SIG-M5 (cell line): Measurements from ENCODE around the gene WNT5A.

Experiments used
- DNase-seq: peaks from one replicate; lab custom pipeline; 2025; lab: John Stamatoyannopoulos, UW

WNT5A gene

GRCh38 chr3:55486857-55487380, at the start of gene WNT5A:
WNT5A (minus strand) TSS chr3:55487306; CDS start chr3:55486985, 321 bp downstream.
- no peak for DNase-seq

DNA sequence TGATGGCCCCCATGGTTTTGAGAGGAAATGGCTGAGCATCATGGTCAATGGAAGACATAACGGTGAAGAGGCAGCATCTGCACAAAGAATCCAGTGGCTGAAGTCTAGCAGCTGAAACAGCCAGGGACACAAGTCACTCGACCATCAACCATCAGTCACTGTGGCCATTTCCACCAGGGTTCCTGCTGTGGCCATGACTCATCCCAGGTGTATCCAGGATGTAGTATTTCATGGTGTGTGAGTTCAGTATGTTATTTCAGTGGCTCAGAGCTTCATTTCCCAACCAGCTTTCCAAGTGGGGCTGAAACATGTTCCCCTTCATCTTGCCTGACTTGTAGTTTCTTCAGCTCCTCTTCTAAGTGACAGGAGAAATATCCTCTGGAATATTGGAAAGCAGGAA, 47.8 kb upstream of the WNT5A start:
- no peak for DNase-seq

GRCh38 chr3:55532806-55533205, 45.7 kb upstream of the WNT5A start:
- DNase-seq = no peak

- no peak for DNase-seq
Observed at GRCh38 chr3:55531321-55531720, 44.2 kb upstream of the WNT5A start.

DNA sequence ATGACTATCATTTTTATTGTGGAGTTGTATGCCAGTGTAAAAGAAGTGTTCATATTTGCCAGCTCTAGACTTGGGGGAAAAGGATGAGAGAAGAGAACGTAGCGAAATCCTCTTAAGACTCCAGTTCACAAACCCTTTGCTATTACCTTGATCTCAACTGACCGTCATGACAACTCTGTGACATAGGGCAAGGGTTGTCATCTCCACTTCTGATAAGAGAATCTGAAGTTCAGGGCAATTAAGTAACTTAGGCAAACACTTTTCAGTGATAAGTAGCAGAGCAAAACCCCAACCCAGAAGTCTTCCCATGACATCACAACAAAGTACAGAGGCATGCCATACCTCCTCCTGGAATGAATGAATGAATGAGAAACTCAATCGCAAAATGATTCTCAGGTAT, 40.3 kb upstream of the WNT5A start:
- no peak for DNase-seq

- DNase-seq = no peak
Observed at GRCh38 chr3:55526332-55527030, 39.4 kb upstream of the WNT5A start.

GRCh38 chr3:55525436-55525835, 38.3 kb upstream of the WNT5A start:
- no peak for DNase-seq

DNA sequence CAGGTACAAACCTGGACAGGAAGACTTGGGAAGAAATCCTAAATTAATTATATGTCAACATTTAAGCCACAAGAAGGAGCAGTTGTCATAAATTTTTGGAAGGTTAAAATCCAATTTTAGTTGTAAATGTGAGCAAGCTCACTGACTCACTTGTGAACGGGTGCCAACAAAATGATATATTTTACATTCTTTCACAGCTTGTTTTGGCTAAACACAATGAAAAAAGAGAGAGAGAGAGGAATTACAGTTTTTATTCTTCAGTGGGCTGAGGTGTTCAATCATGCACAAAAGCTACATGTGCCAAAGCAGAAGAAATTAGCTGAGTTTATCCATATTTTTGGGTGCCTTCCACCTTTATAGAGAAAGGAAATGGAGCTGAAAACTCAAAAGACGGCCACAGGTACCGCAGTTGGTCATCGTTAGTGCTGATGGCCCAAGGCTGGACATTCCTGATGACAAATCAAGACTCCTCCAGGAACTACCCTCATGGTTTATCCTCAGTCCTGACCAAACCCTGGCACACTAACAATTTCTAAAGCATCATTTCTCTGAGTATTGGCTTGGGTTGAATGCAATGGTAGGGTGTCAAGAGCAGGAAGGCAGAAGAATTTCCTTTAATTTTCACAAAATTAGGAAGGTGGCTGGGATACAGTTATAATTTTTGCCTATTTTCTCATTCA, 37.6 kb upstream of the WNT5A start:
- no peak for DNase-seq

GRCh38 chr3:55523471-55523870, 36.4 kb upstream of the WNT5A start:
- DNase-seq = no peak

- DNase-seq = no peak
Observed at GRCh38 chr3:55521738-55522421, 34.8 kb upstream of the WNT5A start.

DNA sequence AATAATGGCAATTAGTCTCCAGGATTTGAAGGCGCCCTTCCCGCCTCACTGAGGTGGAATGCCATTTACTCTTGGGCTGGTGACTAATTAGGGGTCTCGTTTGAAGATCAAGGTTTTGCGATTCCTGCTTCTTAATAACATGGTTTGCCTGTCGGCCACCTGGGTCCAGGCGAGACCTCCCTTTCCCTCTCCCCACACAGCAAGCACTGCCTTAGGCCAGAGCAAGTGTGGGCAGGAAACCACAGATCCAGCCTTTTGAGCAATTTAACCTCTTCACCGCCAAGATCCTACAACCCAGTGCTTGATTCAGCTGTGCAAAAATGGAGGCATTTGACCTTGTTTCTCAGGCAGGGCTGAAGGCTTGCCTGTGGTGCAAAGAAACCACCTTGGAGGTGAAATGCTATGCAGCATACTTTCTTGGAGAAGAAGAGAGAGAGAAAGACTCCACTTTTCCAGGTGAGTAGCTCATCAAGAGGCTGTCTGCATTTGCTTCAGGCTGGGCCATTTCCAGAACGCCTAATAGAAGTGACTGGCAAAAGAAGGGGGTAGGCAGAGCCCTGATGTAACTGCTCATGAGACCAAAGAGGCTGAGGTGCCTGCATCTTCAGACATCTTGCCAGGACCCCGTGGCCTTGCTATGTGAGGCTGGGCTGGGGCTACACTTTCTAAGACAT, 34.1 kb upstream of the WNT5A start:
- no peak for DNase-seq

GRCh38 chr3:55519019-55519418, 31.9 kb upstream of the WNT5A start:
- no peak for DNase-seq

- no peak for DNase-seq
Observed at GRCh38 chr3:55518451-55518850, 31.3 kb upstream of the WNT5A start.

DNA sequence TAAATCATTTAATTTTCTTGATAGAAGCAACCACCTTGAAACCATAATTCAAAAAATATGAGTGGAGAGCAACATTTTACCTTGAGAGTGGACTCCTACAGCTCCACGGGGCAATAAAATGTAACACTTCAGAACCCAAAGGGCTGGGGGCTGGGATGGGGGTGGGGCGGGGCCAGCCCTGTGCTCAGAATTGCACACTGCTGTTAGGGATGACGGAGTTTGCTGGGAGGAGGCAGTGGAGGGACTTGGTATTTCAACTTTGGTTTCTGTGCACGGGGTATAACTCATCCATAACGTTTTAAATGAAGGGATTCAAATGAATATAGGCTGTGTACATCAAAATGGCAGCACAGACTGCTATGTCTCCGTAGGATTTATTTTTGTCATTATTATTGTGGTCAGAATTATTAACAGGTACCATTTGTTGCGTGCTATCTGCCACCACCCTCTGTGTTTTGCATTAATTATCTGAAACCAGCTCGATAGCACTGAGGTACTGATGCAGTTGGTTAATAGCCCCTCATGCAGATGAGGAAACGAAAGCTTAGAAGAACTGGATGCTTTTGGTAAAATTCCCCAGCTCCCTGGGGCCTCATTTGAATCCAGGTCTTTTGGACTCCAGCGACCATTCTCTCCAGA, 29.4 kb upstream of the WNT5A start:
- no peak for DNase-seq

DNA sequence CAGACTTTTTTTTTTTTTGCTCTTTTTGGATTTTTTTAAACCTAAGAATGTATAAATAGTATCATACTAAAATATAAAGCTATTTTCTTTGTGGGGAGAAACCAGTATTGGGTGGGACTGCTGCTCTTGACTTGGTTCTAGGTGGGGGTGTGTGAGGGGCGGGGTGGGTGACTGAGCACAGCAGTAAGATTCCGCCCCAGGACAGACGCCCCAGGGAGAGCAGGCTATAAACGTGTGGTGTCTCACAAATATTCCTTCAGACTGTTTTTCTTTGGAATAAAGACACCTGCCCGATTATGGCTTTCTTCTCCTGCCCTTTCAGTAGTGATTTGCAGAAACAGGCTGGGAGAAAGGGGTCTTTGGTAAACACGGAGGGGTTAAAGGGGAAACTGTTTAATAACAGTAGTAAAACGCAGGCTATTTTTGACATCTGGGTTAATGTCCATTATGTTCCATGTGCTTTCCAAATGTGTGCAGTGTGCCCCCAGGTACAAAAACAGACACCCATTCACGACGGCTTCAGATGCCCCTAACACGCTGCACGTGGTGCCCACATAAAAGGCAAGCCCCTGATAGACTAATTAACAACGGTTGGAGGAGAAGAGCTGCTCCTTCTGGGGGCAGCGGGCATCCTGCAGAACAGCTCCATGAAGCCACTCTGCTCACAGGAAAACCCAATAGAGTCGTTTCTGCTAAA, 28.6 kb upstream of the WNT5A start:
- no peak for DNase-seq

DNA sequence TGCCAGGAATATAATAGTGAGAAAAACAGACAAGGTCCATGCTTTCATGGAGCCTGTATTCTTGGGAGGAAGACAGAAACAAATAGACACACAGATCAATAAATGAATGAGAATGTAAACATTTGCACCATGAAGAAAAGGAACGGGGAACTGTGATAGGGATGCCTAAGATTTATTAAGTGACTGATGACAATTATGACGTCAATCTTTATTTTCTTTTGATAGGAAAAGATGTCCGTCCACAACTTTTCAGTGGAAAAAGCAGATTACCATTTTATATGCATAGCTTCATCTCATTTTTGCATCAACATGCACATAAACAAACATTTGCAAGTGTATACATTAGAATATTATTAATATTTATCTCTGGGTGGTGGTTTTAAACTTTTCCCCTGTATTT, 27.9 kb upstream of the WNT5A start:
- no peak for DNase-seq

DNA sequence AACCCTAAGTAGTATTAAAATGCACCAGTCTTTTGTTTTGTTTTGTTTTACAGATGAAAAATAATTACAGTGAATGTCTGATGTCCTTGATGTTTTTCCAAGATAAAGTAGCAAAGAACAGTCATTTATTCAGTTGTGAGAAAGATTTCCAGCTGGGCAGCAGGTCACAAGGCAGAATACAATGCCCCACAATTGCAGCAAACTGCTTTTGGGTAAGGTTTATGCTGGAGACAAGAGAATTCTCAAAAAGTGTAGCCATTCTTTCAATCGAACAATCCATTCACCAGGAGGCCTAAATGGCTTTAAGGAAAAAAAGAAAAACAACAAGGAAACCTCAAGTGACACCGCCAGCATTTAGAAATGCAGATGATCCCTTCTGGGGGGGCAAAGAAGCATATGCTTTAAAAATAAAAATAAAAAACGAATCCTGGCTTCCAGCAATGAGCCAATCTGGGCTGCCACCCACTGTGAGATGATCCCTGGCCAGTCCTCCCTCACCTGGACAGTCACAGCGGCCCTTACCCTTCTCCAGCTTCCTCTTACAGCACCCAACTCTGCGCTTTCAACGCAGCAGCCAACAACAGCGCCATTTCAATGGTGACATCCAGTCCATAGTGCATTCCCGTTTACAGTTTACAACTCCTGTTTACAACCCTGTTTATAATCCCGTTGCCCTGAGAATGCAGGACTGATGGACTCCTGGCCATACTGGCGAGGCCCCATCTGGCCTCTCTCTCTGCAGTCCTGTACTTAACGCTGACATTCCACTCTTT, 25.7 kb upstream of the WNT5A start:
- DNase-seq = no peak

DNA sequence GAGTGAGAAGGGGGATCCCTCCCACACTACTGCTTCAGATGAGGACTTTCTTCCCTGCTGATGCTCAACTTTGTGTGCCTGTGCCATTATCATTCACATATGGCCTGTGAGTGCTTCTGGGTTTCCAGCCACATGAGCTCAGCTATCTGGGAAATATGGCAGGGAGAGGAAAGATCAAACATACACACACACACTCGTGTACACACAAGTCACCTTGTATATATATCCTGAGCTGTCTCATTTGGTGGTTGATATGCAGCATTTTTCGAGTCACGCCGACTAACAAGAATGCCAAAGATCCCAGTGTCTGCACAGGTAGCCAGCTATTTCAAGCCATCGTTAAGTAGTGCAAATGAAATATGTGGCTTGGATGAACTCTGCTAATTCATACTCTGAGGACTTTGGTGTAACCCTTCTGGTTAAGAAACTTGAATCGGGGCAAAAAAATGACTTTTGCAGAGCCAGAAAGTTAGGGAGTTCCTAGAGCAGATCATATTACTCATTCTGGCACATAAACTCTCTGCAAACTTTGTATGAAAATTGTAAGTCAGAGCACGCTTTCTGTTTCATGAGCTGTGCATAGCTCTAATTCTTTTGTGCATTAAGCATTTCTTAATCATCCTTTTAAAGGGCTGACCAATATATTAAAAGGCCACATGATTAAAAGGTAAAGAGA, 24.9 kb upstream of the WNT5A start:
- DNase-seq = no peak

DNA sequence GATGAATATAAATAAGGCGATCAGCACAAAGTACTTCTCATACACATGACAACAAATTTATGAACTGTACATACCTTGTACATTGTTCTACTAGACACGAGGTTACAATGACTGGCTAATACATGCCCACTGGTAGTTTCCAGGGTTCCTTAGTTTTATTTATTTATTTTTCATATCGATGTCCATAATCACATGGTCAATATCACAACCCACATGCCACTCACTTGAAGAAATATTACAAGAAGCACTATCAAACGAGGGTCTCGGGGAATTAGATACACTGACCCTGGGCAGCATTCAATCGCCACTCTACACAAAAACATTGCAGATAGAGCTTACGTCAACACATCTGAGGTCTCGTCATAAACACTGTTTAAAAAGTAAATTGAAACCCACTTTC, 21.2 kb upstream of the WNT5A start:
- no peak for DNase-seq

GRCh38 chr3:55507808-55508207, 20.7 kb upstream of the WNT5A start:
- no peak for DNase-seq
